C4-2B (cell line): ENCODE measurements around the gene NGFR.

Experiments
- H3K27ac ChIP-seq: fragments of 450-650 bp; 2 replicates; pipeline ENCODE4 v1.5.1; 2017
- CTCF ChIP-seq: fragments of 450-650 bp; conservative IDR thresholded peaks from 2 replicates; pipeline ENCODE4 v1.5.1; 2017; ENCODE audit warnings: mild to moderate bottlenecking
- ZFX ChIP-seq: fragments of 450-650 bp; IDR thresholded peaks from 2 replicates; pipeline ENCODE4 v1.6.1; 2017

Gene NGFR

GRCh38 chr17:49452661-49453060, 42.4 kb upstream of the NGFR start:
- TF ChIP-seq ZFX (no peak), CTCF (no peak)
- H3K27ac ChIP-seq, result no peak overlapping the region

GRCh38 chr17:49454050-49454449, 41.0 kb upstream of the NGFR start:
- no peak overlapping the region for H3K27ac ChIP-seq
- TF ChIP-seq ZFX (no peak), CTCF (no peak)

- no peak overlapping the region for H3K27ac ChIP-seq
- TF ChIP-seq ZFX (no peak), CTCF (no peak)
Observed at GRCh38 chr17:49455272-49455861, 39.7 kb upstream of the NGFR start.

- H3K27ac ChIP-seq, result no peak overlapping the region
- no peak for TF ChIP-seq CTCF
- TF ChIP-seq ZFX, result no peak
Observed at GRCh38 chr17:49456183-49456965, 38.7 kb upstream of the NGFR start.

- H3K27ac ChIP-seq, result no peak overlapping the region
- TF ChIP-seq ZFX, result no peak
- no peak for TF ChIP-seq CTCF
Observed at GRCh38 chr17:49457564-49458535, 37.2 kb upstream of the NGFR start.

GRCh38 chr17:49459401-49459984, 35.6 kb upstream of the NGFR start:
- H3K27ac ChIP-seq, result no peak overlapping the region
- TF ChIP-seq CTCF (no peak), ZFX (no peak)
